ENCODE measurements around the gene NFIA. TPM values are rescaled to one million over a fixed set of nuclear protein-coding genes. Genes with fewer than 3 reads are reported as not detected.
A peak's percentile ranks its signal among the peaks of the same experiment; 100 is the strongest.

Gene NFIA
- total RNA-seq, 1 experiment from 2014 or later: 12.7 TPM

DNA sequence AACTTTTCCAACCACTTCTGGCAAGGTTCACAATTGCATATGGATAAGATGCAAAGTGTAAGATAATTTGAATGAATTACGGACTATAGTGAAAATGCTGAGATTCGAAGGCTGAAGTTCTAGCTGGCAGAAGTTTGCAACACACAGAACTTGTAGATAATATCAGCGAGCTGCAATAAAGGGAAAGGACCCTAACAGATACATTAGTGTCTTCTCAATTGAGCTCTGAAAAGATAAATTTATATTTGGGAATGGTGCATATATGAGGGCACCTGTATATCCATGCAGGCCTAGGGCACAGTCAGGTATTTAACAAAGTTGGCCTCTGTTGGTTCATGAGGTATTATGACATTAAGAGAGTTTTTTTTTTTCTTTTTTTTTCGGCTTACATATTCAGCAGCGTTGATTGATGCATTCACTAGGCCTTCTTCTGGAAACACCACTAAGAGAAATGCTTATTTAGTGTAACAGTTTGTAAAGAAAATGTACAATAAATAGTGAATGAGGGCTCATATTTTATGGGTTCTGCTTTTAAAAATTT is 2.2 kb downstream of the NFIA start:
- TSS peak; percentile 33 for BruUV-seq (replicated peaks)
- Histone ChIP-seq H3K27ac (ENCODE audit: low read length) (no peak overlapping the region), H2AFZ (ENCODE audit: low read length) (peak overlapping the region; percentile 66; the same call in 1 of the 2 replicates), H3K9ac (ENCODE audit: low read length) (peak overlapping the region; percentile 75; the same call in 1 of the 2 replicates), H3K4me1 (ENCODE audit: insufficient read depth, low read length) (peaks cover 50% of the 10 kb centered on the region), H3K79me2 (ENCODE audit: low read length) (peaks cover 54% of the 10 kb centered on the region), H3K9me2 (replicated peaks; ENCODE audit: low read length) (no peaks in the 10 kb centered on the region), H3F3A (ENCODE audit: low read length, unreplicated experiment) (no peaks in the 10 kb centered on the region), H4K20me1 (ENCODE audit: low read length) (no peaks in the 10 kb centered on the region), H3K27me3 (ENCODE audit: low read length) (no peaks in the 10 kb centered on the region), H3K4me3 (ENCODE audit: low read length) (peak overlapping the region; percentile 74), H3K36me3 (ENCODE audit: low read depth, low read length) (0 out of 2 replicates have a peak, but pooled peaks cover 4% of the 10 kb centered on the region), H3K9me3 (ENCODE audit: low read length) (no peaks in the 10 kb centered on the region), H3K4me2 (ENCODE audit: low read length) (peak overlapping the region; percentile 94)
- DNase-seq (peak; percentile 33), ATAC-seq (no peak)
- TF ChIP-seq EZH2phosphoT487 (IDR thresholded peaks at IDR 0.05; ENCODE audit: borderline replicate concordance, low read length) (no peak), CTCF (conservative IDR thresholded peaks at IDR 0.05; ENCODE audit: low read depth, low read length) (no peak), EZH2 (IDR thresholded peaks at IDR 0.05; ENCODE audit: low read length, unreplicated experiment) (no peak)
- CTCF ChIA-PET: no interaction called here
- POLR2A ChIA-PET (ENCODE audit: unreplicated experiment): interaction anchor here (0.7 kb wide), 1 partner anchor 84 kb away, joined by 14 read pairs; no protein-coding TSS in a partner anchor
- intact Hi-C loops (cut with micrococcal nuclease): loop anchor here (1.0 to 10.0 kb wide), 2 partner anchors 49 to 130 kb away; no protein-coding TSS in a partner anchor

DNA sequence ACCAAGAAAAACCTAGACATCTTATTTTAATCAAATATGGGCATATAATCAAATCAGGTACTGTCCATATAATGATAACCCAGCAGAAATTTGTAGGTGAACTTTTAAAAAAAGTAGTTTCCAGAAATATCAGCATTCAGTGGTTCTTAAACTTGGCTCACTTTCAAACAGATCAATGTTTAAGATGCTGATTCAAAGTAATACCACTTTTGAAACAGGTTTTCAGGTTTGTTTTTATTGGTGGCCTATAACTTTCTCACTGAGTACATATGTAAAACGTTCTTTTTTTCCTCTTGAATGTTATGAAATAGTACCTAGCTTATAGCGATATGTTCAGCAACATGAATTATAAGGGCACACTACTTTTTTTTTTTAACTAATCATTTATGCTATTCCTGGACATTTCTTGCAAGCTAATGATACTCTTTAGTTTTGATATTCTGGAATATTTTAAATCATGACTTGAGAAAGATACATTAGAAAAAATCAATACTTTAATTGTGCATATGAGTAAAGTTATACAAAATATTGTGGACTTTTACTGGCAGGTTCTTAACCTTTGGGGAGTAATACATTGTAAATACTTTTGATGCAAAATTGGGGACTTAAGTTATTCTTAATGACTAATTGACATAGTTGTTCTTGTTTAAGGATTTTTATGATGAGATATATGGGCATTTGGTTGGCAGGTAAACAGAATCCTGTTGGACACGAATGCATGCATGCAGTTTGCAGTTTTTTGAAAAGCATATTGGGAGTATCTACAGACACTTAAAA is 3.0 kb downstream of the NFIA start:
- ChIA-PET CTCF (no interaction called here), POLR2A (ENCODE audit: unreplicated experiment) (no interaction called here)
- Histone ChIP-seq H3K79me2 (ENCODE audit: low read length) (peaks cover 62% of the 10 kb centered on the region), H3K4me3 (ENCODE audit: low read length) (peak overlapping the region; percentile 74), H3K4me1 (ENCODE audit: insufficient read depth, low read length) (peaks cover 46% of the 10 kb centered on the region), H3F3A (ENCODE audit: low read length, unreplicated experiment) (no peaks in the 10 kb centered on the region), H2AFZ (ENCODE audit: low read length) (no peak overlapping the region), H3K27me3 (ENCODE audit: low read length) (no peaks in the 10 kb centered on the region), H3K36me3 (ENCODE audit: low read depth, low read length) (0 out of 2 replicates have a peak, but pooled peaks cover 4% of the 10 kb centered on the region), H3K9ac (ENCODE audit: low read length) (peak overlapping the region; percentile 75; the same call in 1 of the 2 replicates), H3K9me2 (replicated peaks; ENCODE audit: low read length) (no peaks in the 10 kb centered on the region), H4K20me1 (ENCODE audit: low read length) (no peaks in the 10 kb centered on the region), H3K4me2 (ENCODE audit: low read length) (peak overlapping the region; percentile 94), H3K27ac (ENCODE audit: low read length) (no peak overlapping the region), H3K9me3 (ENCODE audit: low read length) (no peaks in the 10 kb centered on the region)
- TF ChIP-seq EZH2phosphoT487 (IDR thresholded peaks at IDR 0.05; ENCODE audit: borderline replicate concordance, low read length) (no peak), CTCF (conservative IDR thresholded peaks at IDR 0.05; ENCODE audit: low read depth, low read length) (no peak), EZH2 (IDR thresholded peaks at IDR 0.05; ENCODE audit: low read length, unreplicated experiment) (no peak)
- DNase-seq (peak; percentile 50), ATAC-seq (no peak)
- no TSS peak for BruUV-seq (replicated peaks)
- intact Hi-C loops (cut with micrococcal nuclease): loop anchor here (1.0 to 10.0 kb wide), 2 partner anchors 48 to 129 kb away; no protein-coding TSS in a partner anchor

All from PC-3 (cell line).